NCI-H1694 (cell line): ENCODE measurements around the gene MIS18BP1.
"Not testable (repeated sequence)": the region's sequence is repeated elsewhere in the genome, so short reads cannot be mapped to it uniquely, and the experiment has no call there.

Experiments used
- DNase-seq: peaks from one replicate; lab custom pipeline; 2025; lab: John Stamatoyannopoulos, UW

The MIS18BP1 gene

DNA sequence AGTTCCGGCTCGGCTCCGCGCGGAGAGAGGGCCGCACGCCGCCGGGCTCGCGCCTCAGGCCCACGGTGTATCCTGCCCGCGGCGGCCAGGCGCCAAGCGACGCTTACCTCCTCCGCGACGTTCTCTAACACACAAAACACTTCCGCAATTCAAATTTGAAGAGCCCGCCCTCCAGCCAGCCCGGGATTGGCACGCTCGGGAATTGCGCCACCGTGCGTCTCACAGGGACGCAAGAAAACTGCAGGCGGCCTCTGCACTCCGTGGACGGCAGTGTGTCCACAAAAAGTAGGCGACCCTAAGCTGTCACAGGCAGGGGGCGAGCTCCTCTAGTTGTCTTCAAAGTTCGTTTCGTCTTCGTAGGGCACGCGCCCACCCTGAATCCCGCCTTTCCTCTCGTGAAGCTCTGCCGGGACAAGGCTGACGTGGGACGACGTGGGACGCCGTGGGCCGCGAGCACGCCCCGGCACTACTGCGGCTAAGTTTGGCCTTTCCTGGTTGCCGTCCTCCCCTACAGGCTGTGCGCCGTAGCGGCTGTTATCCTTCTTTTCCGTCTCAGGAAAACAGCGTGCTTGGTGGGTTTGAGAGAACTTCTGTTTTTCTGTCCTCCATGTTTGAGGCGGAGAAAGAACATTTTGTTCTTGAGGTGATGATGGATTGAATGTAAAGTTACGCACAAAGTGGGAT, at the start of gene MIS18BP1:
Gene MIS18BP1, minus strand, starts transcription at position 133 of the 684 bp plus-strand sequence. CDS start 5,916 bp downstream, outside the sequence.
- peak; percentile 86 for DNase-seq

DNA sequence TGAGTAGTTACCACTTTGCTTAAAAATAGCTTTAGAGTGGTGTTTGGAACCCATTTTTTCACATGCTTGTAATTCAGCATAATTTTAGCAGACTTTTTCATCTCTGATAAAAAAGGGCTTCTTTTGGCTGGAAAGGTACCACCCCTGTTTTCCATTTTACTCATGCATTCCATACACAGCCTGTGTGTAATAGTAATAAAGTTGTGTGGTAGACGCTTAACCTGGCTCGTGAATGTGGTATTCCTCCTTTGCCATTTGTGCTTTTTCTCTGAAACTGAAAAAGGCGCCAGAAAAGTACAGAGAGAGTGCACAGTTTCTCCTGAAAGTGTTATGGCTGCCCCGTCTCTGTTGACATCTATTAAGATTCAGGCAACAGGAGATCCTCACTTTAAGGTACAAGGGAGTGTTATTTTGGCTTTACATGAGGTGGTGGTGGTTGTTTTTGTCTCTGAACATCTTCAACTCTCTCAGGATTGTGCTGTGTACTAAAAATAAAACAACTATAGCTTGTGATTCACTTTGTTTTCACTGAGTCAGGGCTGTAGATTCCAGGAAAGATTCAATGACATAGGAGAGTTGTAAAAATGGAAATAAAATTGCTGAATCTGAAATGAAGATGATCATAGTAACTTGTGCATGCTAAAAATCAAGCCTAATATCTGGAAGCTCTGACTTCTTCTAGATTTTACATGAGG, 45.6 kb upstream of the MIS18BP1 start:
- DNase-seq: no peak

DNA sequence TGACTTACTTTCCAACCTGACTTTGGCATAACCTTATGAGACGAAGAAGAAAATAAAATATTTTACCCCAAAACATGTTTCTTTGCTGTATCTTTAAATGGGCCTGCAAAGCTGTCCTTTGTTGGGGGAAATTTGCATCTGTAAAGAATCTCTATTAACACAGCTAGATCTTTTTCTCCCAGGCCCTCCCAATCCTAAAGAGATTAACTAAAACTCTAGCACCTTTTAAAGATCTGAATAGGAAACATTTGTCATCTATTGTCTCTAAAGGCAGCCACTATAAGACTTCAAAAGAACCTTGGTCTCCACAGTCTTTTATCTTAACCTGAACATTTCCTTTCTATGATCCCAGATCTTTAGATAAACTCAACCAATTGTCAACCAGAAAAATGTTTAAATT, 41.8 kb upstream of the MIS18BP1 start:
- not testable (repeated sequence) for DNase-seq

DNA sequence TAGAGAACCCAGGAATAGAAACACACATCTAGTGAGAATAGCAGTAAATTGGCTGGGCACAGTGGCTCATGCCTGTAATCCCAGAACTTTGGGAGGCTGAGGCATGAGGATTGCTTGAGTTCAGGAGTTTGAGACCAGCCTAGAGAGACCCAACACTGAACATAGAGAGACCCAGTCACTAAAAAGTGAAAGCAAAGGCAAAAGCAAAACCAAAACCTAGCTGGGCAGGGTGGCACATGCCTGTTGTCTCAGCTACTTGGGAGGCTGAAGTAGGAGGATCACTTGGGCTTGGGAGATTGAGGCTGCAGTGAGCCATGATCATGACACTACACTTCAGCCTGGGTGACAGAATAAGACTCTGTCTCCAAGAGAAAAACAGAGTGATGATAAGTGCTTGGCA, 37.5 kb upstream of the MIS18BP1 start:
- DNase-seq: no peak

DNA sequence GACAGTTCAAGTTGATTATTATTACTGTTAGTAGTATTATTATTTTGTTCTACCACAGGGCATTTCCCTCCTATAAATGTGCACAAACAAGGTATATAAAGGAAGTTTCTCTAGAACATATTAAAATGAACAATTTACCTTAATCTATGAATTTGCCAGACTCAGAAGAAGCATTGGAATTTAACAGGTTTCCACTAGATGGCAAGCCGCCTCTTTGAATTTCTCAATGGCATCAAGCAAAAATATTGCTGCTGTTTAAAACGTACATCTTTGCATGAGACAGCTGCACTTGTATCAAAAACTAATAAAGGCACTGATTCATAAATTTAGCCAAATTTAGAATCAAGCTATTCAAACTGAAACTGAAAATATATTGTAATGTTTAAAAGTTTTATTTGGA, 34.6 kb upstream of the MIS18BP1 start:
- no peak for DNase-seq

DNA sequence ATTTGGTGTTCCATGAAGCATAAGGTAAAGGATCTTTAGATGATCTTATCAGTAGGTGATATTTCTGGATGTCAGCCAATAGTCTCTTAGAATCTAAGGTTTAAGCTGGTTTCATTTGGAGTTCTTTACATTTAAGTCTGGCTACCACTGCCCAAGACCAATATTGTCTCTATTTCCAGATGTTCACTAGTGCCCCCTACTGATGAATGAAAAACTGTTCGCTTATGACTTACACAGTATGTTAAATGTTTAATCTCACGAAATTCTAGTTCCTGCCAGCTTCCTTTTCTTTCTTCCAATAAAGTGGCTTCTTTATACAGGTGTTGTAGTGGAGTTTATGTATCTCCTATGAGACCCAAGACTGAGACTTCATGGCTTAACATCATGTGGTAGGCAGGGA, 31.8 kb upstream of the MIS18BP1 start:
- DNase-seq: no peak

DNA sequence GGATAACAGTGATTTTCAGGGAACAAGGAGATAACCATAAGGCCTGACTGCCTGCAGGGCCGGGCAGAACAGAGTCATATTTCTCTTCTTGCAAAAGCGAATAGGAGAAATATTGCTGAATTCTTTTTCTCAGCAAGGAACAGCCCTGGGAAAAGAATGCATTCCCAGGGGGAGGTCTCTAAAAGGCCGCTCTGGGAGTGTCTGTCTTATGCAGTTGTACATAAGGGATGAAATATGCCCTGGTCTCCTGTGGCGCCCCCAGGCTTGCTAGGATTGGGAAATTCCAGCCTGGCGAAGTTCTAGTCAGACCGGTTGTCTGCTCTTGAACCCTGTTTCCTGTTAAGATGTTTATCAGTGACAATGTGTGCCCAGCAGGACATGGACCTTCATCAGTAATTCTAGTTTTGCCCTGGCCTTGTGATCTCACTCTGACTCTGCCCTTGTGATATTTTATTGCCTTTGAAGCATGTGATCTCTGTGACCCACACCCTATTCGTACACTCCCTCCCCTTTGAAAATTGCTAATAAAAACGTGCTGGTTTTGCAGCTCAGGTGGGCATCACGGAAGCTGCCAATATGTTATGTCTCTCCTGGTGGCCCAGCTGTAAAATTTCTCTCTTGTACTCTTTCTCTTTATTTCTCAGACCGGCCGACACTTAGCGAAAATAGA, 28.9 kb upstream of the MIS18BP1 start:
- not testable (repeated sequence) for DNase-seq

DNA sequence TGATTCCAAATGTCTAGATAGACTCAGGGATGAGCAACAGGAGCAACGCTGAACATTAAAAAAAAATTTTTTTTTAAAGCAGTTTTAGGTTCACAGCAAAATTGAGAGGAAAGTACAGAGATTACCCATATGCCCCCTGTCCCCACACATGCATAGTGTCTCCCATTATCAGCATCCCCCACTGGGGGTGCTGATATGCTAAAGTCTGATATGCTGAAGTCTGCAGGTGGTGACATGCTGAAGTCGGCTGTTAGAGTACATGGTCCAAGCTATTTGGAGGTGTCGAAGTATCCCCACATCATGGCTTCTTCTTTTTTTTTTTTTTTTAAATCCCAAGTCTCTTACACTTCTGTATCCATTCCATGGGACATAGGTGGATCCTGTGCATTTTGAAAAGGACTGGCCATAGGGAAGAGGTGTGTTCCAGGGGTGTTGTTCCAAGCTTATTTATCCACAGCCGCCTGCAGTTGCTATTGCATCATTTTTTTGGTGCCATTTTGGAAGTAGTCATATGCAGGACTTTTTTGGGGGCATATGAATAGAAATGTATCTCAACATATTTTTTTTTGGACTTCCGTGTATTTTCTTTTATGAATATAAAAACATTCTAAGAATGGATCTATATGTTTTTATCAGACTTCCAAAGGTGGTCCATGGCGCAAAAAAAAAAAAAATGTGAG, 19.0 kb upstream of the MIS18BP1 start:
- no peak for DNase-seq

DNA sequence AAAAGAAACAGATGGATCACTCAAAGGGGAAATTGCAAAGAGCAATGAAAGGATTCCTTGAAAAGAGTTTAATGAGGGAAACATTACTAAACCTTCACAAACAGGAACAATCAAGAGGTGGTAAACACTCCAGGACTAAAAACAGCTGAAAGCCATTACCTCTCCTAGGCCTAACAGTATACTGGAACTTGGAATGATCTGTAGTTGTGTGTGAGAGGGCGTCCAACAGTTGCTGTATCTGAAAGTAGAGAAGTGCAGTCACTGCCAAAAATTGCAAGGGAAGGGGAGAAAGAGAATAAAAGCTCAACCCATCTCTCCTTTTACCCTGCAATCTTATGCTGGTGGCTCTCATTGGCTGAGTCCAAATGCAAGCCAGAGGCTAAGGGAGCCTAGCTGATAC, 17.0 kb upstream of the MIS18BP1 start:
- no peak for DNase-seq

DNA sequence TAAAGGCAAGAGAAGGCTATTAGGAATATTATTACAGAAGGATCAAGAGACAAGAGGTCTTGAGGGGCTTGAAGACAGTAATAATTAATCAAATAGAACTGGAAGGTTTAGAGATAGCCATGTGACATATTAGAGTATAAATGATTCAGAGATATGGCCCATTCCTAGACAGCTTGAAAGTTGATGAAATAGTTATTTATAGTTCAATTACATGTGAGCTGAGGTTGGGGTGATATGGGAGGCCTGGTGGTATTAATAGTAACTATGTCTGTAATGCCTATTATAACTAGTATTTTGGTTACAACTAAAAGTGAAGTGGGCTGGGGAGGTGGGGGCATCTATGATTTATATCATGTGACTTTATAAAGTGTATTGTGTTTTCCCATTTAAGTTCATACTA, 14.1 kb upstream of the MIS18BP1 start:
- DNase-seq: no peak

DNA sequence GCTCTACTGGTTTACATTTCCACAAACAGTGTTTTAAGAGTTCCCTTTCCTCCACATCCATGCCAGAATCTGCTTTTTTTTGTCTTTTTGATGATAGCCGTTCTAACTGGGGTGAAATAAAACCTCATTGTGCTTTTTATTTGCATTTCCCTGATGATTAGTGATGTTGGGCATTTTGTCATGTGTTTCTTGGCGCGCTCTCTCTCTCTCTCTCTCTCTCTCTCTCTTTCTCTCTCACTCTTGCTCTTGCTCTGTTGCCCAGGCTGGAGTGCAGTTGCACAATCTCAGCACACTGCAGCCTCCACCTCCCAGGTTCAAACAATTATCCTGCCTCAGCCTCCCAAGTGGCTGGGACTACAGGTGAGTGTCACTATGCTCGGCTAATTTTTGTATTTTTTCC, 9.6 kb upstream of the MIS18BP1 start:
- DNase-seq: no peak

DNA sequence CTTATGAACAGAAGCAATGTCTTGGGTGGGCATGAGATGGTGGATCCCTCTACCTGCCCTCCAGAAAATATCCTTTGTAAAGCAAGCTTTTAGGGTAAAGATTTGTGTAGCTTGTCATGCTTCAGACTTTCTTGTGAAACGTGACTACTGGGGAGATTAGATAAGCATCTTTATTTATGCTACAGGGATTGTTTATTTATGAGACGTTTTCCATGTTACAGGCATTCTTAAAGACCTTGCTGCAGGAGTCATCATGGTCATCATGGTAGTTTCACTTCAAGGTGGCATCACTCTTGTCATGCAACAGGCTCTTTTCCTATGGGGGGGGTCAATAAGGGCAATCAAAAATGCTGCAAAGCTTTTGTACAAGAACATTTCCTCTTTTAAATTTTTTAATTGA, 8.2 kb upstream of the MIS18BP1 start:
- DNase-seq: no peak

DNA sequence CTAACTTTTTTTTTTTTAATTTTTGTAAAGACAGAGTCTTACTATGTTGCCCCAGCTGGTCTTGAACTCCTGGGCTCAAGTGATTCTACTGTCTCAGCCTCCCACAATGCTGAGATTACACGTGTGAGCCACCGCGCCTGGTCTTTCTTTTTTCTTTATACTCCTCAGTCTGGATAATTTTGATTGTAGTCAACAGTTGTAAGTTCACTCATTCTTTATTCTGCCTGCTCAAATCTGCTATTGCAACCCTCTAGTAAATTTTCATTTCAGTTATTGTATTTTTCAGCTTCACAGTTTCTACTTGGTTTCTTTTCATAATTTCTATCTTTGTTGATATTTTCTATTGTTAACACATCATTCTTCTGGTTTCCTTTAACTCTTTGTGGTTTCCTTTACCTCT, 5.8 kb upstream of the MIS18BP1 start:
- DNase-seq: no peak

DNA sequence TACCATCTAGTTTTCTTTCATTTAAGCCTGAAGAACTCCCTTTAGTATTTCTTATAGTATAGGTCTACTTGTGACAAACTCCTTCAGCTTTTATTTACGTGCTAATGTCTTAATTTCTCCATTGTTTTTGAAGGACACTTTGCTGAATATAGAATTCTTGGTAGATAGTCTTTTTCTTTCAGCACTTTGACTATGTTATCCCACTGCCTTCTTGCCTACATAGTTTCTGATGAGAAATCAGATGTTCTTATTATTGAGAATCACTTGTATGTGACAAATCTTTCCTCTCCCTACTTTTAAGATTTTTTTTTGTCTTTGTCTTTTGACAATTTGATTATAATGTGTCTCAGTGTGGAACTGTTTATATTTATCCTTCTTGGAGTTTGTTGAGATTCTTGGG, 5.1 kb upstream of the MIS18BP1 start:
- no peak for DNase-seq

DNA sequence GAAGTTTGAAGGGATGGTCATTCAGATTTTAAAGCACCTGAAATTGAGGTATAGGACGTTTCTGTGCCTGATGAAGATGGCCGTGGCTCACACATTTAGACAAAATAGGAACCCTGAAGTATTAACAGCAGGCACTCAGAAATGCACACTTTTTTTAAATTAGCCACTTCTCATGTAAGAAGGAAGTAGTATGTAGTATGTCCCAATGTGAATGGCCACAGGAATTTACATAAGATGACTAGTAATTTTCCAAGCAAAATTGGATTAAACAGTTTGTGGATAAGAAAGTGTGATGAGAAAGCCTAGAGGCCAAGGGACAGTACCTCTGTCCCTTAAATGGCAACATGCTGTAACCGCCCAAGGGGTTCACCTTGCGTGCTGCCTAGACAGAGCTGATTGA, 1.8 kb upstream of the MIS18BP1 start:
- no peak for DNase-seq

DNA sequence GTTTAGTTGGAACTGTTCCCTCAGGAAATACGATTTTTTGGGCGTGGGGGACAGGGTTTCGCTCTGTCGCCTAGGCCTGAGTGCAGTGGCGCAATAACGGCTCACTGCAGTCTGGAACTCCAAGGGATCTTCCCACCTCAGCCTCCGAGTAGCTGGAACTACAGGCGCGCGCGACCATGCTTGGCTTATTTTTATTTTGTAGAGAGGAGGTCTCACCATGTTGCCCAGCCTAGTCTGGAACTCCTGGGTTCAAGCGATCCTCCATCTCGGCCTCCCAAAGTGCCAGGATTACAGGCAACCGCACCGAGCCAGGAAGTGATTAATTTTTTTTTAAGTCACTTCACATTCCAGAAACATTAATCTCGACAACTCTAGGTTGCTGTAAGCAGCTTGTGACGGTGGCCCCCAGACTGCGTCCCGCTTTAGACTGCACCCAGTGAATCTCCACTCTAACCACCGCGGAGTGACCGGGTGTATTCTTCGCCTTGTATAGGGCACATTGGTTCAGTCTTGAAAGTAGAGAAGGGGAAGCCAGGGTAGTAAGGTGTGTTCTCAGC, 830 bp upstream of the MIS18BP1 start:
- no peak for DNase-seq

DNA sequence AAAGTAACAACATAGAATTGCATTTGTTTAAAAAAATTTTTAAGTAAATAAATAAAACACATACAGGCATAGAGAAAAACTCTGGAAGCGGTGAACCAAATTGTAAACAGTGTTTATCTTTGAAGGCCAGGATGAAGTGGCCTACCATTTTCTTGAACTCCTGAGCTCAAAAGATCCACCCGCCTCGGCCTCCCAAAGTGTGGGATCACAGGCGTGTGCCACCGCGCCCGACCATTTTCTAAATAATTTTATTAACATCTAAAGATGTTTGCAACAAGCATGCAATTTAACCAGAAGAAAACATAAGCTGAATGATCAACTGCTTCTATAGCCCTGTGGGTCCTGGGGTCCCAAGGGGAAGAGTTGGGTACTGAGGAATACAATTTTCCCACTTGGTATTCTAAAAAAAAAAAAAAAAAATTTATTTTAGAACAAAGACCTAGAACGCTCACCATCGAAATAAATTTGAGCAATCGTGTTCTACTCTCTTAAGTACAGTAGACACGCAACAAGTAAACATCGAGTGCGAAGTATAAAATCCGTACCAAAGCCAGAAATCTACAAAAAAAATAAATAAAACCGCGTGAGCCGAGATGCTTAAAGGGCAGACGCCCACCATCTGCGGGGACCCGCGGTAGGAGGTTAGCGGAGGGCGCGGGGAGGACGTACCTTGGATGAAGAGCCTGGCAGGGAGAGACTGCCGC, 484 bp downstream of the MIS18BP1 start:
- no peak for DNase-seq

DNA sequence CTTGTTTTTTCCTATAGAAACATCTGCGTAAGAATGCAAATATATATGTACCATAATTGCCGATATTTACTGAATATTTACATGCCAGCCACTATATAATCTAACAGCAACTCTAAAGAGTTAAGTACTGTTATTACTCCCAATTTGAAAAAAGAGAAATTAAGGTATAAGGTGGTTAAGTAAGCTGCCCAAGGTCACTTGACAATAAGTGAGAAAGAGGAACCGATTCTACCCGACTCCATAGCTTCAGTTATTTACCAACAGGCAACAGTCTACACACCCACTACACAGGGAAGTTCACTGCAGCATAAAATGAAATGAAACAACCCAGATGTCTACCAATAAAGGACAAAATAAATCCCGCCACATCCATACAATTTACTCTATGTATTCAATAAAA, 1.1 kb downstream of the MIS18BP1 start:
- DNase-seq: no peak

DNA sequence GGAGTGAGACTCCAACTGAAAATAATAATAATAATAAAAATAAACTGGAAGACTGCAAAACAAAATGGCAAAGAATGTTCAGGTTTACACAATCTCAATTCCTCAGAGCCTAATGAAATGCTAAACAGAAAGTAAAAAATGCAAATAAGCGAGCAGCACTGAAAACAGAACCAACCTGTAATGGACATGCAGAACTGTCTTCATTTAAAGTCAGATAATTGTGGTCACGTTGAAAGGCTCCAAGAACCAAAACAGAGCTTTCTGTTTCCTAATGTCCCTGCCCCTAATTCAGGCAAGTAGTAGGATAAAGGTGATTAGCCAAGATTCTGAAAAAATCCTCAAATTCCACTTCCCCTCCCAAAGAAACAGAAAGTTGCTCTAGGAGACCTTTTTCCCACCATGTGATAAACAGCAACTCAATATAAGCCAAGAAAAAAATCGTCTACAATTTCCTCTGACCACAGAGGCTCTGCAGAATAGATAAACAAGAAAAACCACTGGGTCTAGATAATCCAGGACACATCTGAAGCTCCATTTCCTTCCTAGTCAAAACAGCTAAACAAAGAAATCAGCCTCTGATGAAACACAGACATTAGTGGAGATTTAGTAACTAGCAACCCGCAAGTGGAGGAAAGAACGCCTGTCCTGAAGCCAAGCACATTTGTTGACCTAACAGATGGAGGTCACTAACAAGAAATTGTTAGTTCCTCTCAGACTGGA, 3.0 kb downstream of the MIS18BP1 start:
- no peak for DNase-seq

DNA sequence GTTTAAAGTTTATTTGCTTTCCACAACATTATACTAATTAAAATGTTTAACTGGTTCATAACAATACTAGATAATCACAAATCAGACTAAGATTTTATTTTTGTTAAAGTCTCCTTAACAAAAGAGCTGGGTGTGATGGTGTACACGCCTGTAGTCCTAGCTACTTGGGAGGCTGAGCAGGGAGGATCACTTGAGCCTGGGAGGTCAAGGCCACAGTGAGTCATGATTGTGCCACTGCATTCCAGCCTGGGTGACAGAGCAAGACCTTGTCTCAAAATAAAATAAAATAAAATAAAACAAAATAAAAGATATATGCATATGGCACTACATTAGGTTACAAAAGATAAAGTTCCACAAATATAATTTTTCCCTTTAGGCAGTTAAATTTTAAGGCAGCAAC, 5.6 kb downstream of the MIS18BP1 start:
- DNase-seq: no peak

DNA sequence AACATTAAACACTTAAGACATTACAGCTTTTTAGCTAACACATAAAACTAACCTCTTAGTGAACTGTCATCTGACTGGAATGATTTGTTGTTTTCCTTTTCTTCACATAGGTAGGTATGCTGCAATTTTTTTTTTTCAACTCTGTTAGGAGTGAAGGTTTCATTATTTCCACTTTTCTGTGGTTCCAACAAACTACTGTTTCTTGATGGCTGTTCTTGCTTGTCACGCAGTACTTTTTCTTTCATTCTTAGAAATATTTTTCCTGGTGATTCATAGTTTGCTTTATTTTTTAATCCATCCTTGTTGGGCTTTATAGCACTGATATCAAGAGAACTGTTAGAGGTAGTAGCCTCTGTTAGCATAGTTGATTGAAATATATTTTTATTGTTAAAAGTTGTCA, 6.3 kb downstream of the MIS18BP1 start:
- DNase-seq: no peak
